Measurements from ENCODE around the gene CPHXL. TPM values are rescaled to one million over a fixed set of nuclear protein-coding genes. Genes with fewer than 3 reads are reported as not detected.

Gene CPHXL
- total and polyA plus RNA-seq, 9 of the 15 experiments (the other 6 are each of a cell fraction or from before 2014, with no cell fraction given), result not detected

DNA sequence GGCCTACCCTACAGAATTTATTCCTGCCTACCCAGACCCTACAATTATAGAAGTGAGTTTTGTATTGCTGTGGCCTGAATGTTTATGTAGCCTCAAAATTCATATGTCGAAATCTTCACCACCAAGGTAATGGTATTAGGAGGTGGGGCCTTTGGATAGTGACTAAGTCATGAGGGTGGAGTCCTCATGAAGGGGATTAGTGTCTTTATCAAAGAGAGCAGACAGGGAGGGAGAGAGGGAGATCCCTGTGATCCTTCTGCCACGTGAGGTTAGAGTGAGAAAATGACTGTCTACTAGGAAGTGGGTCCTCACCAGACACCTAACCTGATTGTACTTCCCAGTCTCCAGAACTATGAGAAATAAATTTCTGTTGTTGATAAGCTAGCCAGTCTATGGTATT, 24.0 kb downstream of the CPHXL start (continued):
- 0 out of 2 replicates have a peak, but pooled peaks have one; percentile 31 for TF ChIP-seq MXI1 (IDR thresholded peaks at IDR 0.05; ENCODE audit: low read depth, low read length)

DNA sequence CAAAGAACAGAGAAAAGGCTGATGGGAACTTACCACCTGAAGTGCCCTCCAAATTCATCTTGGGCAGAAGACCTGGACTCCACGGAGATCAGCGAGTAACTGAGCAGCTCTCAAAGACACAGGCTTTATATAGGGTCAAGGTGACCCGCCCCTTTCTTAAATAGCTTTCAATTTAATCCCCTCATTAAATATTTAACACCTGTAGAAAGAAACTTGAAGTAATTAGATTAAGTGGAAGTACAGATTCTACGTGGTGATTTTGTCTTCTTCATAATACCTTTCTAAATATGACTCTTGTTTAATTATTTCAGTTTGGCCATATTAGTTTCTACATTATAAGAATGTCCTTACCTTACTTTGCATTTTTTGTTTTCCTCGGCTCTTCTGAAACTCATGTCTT, 24.9 kb downstream of the CPHXL start, which contains the start of gene DUXB:
Gene DUXB, minus strand, starts transcription at position 101 of the 400 bp plus-strand sequence. Its CDS starts 43 bp downstream, at position 58.
- ATAC-seq (no peak), FAIRE-seq (no peak), DNase-seq (ENCODE audit: extremely low read depth in 1 of 4, low spot score in 3 of 4) (no peak)
- Histone ChIP-seq H3K4me1 (replicated peaks in 1 of 2; ENCODE audit: control insufficient read depth in 2 of 2, insufficient read depth in 2 of 2, low read length in 2 of 2) (peaks cover 3 to 7% of the 10 kb centered on the region in 2 experiments; a peak in 3 of 5 replicates), H4K20me1 (replicated peaks; ENCODE audit: control insufficient read depth, insufficient read depth, low read length) (no peaks in the 10 kb centered on the region), H3K4me2 (ENCODE audit: insufficient read depth, low read length) (no peak within 1 kb of the TSS; the same call in 1 of the 2 replicates), H3K36me3 (ENCODE audit: control insufficient read depth, insufficient read depth, low read length) (no peaks in the 10 kb centered on the region), H2AFZ (ENCODE audit: low read depth, low read length) (no peak within 1 kb of the TSS), H3K9me1 (ENCODE audit: control insufficient read depth, insufficient read depth, low read length) (no peaks in the 10 kb centered on the region), H3K79me2 (ENCODE audit: control insufficient read depth, insufficient read depth, low read length) (no peaks in the 10 kb centered on the region), H3K27me3 (ENCODE audit: control insufficient read depth in 2 of 2, insufficient read depth in 2 of 2, low read length in 2 of 2) (peaks cover 3% of the 10 kb centered on the region in 2 experiments; a peak in 2 of 5 replicates), H3K9me3 (replicated peaks; ENCODE audit: control insufficient read depth, insufficient read depth, low read depth, low read length) (no peaks in the 10 kb centered on the region), H3K4me3 (no peak within 1 kb of the TSS), H3K9ac (ENCODE audit: insufficient read depth in 1 of 2, low read depth in 2 of 2, low read length in 2 of 2) (no peak within 1 kb of the TSS), H3K27ac (ENCODE audit: extremely low read depth, low read depth, low read length) (no peak within 1 kb of the TSS)
- in situ Hi-C loops (cut with MboI) (no loop called here), intact Hi-C loops (cut with micrococcal nuclease) (no loop called here)
- TF ChIP-seq RHOXF2B (CRISPR knock-in tag; conservative IDR thresholded peaks at IDR 0.05), result no peak
- TF ChIP-seq, protein P1, sequence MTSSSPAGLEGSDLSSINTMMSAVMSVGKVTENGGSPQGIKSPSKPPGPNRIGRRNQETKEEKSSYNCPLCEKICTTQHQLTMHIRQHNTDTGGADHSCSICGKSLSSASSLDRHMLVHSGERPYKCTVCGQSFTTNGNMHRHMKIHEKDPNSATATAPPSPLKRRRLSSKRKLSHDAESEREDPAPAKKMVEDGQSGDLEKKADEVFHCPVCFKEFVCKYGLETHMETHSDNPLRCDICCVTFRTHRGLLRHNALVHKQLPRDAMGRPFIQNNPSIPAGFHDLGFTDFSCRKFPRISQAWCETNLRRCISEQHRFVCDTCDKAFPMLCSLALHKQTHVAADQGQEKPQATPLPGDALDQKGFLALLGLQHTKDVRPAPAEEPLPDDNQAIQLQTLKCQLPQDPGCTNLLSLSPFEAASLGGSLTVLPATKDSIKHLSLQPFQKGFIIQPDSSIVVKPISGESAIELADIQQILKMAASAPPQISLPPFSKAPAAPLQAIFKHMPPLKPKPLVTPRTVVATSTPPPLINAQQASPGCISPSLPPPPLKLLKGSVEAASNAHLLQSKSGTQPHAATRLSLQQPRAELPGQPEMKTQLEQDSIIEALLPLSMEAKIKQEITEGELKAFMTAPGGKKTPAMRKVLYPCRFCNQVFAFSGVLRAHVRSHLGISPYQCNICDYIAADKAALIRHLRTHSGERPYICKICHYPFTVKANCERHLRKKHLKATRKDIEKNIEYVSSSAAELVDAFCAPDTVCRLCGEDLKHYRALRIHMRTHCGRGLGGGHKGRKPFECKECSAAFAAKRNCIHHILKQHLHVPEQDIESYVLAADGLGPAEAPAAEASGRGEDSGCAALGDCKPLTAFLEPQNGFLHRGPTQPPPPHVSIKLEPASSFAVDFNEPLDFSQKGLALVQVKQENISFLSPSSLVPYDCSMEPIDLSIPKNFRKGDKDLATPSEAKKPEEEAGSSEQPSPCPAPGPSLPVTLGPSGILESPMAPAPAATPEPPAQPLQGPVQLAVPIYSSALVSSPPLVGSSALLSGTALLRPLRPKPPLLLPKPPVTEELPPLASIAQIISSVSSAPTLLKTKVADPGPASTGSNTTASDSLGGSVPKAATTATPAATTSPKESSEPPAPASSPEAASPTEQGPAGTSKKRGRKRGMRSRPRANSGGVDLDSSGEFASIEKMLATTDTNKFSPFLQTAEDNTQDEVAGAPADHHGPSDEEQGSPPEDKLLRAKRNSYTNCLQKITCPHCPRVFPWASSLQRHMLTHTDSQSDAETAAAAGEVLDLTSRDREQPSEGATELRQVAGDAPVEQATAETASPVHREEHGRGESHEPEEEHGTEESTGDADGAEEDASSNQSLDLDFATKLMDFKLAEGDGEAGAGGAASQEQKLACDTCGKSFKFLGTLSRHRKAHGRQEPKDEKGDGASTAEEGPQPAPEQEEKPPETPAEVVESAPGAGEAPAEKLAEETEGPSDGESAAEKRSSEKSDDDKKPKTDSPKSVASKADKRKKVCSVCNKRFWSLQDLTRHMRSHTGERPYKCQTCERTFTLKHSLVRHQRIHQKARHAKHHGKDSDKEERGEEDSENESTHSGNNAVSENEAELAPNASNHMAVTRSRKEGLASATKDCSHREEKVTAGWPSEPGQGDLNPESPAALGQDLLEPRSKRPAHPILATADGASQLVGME (CRISPR knock-in tag; IDR thresholded peaks at IDR 0.05), result no peak
- TF ChIP-seq MTA2 (IDR thresholded peaks at IDR 0.05; ENCODE audit: low read depth), result no peak
- TF ChIP-seq, protein P2, sequence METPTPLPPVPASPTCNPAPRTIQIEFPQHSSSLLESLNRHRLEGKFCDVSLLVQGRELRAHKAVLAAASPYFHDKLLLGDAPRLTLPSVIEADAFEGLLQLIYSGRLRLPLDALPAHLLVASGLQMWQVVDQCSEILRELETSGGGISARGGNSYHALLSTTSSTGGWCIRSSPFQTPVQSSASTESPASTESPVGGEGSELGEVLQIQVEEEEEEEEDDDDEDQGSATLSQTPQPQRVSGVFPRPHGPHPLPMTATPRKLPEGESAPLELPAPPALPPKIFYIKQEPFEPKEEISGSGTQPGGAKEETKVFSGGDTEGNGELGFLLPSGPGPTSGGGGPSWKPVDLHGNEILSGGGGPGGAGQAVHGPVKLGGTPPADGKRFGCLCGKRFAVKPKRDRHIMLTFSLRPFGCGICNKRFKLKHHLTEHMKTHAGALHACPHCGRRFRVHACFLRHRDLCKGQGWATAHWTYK (CRISPR knock-in tag; IDR thresholded peaks at IDR 0.05), result no peak
- TF ChIP-seq POLR3G (IDR thresholded peaks at IDR 0.05; ENCODE audit: extremely low read depth, insufficient read length, insufficient replicate concordance), result no peak
- no peak for TF ChIP-seq WHSC1 (IDR thresholded peaks at IDR 0.05; ENCODE audit: low read length)
- no peak for TF ChIP-seq MEF2A (IDR thresholded peaks at IDR 0.05; ENCODE audit: control insufficient read depth, low read depth, low read length)
- CTCF ChIA-PET (ENCODE audit: low intra/inter-chr PET ratio), result no interaction called here
- POLR2A ChIA-PET, result interaction anchor here (1.2 kb wide), 1 partner anchor 10 kb away, joined by 4 read pairs; no protein-coding TSS in a partner anchor
- 22% methylated on average over 5 of the region's 5 CpGs for WGBS (ENCODE audit: insufficient coverage, low coverage, missing lambda C conversion rate)
- no TSS peak for BruUV-seq (replicated peaks)

Measured in K562 (cell line).